Mesodermal cell (in vitro differentiated cells): ENCODE results near the gene CLK1.
A peak's percentile ranks its signal among the peaks of the same experiment; 100 is the strongest.
"Not testable (repeated sequence)": the region's sequence is repeated elsewhere in the genome, so short reads cannot be mapped to it uniquely, and the experiment has no call there.

Source experiments
- H3K27ac ChIP-seq: 2 replicates; pipeline ENCODE4 v1.7.0; 2013; ENCODE audit warnings: mild to moderate bottlenecking, low read depth, low read length, moderate library complexity; ENCODE audit not compliant: severe bottlenecking
- H3K36me3 ChIP-seq: 2 replicates; pipeline ENCODE4 v1.7.1; 2013; ENCODE audit warnings: mild to moderate bottlenecking, low read length, moderate library complexity; ENCODE audit not compliant: control insufficient read depth, insufficient read depth
- H3K4me1 ChIP-seq: one replicate; pipeline ENCODE4 v1.7.1; 2013; ENCODE audit warnings: mild to moderate bottlenecking, low read length; ENCODE audit not compliant: insufficient read depth, control insufficient read depth, poor library complexity, severe bottlenecking
- H3K4me3 ChIP-seq: 2 replicates; pipeline ENCODE4 v1.7.0; 2013; ENCODE audit warnings: low read length, control low read depth, mild to moderate bottlenecking; ENCODE audit not compliant: insufficient read depth, poor library complexity, severe bottlenecking; ENCODE audit errors: extremely low read depth
- H3K9me3 ChIP-seq: 2 replicates; pipeline ENCODE4 v1.7.1; 2013; ENCODE audit warnings: mild to moderate bottlenecking, low read length, moderate library complexity; ENCODE audit not compliant: control insufficient read depth
- WGBS, 2 experiments: methylation state at CpG; one replicate each; pipeline ENCODE4 v1.1.5; 2013; ENCODE audit warnings: missing lambda C conversion rate in 2 of 2; ENCODE audit not compliant: insufficient coverage in 2 of 2; 5-methylcytosine and 5-hydroxymethylcytosine counted together

The CLK1 gene

DNA sequence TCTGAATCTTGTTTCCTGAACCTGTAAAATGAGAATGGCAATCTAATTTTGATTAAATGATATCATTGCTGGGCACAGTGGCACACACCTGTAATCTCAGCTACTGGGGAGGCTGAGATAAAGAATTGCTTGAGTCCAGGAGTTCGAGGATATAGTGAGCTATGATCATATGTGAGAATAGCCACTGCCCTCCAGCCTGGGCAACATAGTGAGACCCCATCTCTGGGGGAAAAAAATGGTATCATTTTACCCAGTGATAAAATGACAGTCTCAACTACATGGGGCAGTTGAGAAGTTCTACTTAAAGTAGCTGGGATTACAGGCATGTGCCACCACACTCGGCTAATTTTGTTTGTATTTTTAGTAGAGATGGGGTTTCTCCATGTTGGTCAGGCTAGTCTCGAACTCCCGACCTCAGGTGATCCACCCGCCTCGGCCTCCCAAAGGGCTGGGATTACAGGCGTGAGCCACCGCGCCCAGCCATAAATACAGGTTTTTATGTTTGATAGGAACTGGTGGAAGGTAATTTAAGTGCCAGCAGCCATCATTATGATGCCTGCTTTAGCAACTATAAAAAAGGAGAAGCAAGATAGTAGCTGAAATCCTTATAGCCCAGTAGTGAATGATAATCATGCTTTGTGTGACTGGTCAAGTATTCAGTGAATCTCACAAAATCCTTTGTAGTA is 35.7 kb downstream of the CLK1 start:
- WGBS, 2 experiments, result 91 to 99% methylated on average over 8 to 9 of the region's 9 CpGs

DNA sequence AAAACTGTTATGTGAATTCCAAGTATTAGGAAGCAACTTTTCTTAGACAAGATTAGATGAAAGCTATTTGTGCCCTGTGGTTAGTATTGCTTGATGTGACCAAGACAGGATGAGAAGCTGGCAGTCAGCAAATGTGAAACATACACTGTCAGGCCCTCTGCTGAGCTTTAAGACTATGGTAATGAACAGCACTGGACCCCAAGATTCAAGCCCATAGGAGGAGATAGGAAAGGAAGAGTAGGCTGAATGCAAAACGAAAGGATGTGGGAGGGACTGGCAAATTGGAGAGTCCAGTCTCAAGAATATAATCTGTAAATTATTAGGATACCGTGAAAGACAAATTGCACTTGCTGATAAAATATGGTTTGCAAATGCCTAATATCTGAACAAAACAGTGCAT is 36.4 kb downstream of the CLK1 start:
- no peaks in the 10 kb centered on the region for H3K9me3 ChIP-seq
- H3K4me3 ChIP-seq, result no peak overlapping the region
- no peaks in the 10 kb centered on the region for H3K4me1 ChIP-seq
- H3K36me3 ChIP-seq, result peaks cover 14% of the 10 kb centered on the region
- WGBS, 2 experiments, result 88 to 100% methylated on average over 1 to 2 of the region's 2 CpGs
- no peak overlapping the region for H3K27ac ChIP-seq

More for the DNA sequence above, 35.7 kb downstream of the CLK1 start:
- Histone ChIP-seq H3K27ac (no peak overlapping the region), H3K4me3 (no peak overlapping the region), H3K9me3 (no peaks in the 10 kb centered on the region), H3K4me1 (no peaks in the 10 kb centered on the region), H3K36me3 (peaks cover 13% of the 10 kb centered on the region)

DNA sequence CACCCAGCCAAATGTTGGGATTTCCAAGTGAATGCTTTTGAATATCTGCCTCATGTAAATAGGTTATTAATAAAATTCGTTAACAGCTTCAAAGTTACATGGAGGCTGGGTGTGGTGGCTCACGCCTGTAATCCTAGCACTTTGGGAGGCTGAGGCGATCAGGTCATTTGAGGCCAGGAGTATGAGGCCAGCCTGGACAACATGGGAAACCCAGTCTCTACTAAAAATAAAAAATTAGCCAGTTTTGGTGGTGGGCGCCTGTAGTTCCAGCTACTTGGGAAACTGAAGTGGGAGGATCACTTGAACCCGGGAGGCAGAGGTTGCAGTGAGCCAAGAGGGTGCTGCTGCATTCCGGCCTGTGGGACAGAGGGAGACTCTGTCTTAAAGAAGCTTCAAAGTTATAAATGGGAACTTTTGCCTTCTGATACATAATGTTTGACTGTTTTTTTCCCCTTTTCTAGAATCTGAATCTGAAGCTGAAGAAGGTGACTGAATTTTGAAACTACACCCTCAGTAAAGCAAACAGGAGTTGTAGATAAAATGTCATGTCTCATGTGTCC is 42.7 kb downstream of the CLK1 start:
- 94% methylated on average over 4 to 6 of the region's 6 CpGs for WGBS, 2 experiments
- H3K27ac ChIP-seq, result no peak overlapping the region
- no peak overlapping the region for H3K4me3 ChIP-seq
- no peaks in the 10 kb centered on the region for H3K9me3 ChIP-seq
- H3K36me3 ChIP-seq, result peaks cover 67% of the 10 kb centered on the region
- H3K4me1 ChIP-seq, result peaks cover 7% of the 10 kb centered on the region

DNA sequence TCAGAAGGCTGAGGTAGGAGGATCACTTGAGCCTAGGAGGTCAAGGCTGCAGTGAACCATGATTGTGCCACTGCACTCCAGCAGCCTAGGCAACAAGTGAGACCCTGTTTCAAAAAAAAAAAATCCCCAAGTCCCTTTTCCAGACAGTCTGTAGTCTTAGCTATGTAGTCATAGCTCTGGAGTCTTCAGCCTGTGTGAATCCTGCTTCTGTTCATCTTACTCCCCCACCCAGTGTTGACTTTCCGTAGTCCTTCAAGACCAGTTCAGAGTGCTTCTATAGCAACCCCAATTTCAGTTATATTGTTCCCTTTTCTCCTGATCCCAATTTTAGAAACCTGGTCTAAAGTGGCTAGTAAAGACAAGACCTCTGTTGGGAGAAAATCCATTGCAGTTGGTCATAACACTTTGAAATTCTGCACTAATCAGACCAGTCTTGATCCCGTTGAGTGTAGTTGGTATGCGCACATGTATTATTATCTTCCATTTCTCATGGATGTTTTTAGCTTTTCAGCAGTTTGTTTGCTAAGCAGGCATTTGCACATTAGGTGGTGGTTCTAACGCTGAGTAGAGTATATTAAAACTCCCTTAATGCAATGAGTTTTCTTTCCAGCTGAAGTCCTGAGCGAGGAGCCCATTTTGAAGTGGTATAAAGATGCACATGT is 43.8 kb downstream of the CLK1 start:
- Histone ChIP-seq H3K27ac (no peak overlapping the region), H3K9me3 (no peaks in the 10 kb centered on the region), H3K4me3 (no peak overlapping the region), H3K36me3 (peaks cover 71% of the 10 kb centered on the region), H3K4me1 (peaks cover 7% of the 10 kb centered on the region)
- WGBS, 2 experiments, result 100% methylated on average over 2 of the region's 5 CpGs

DNA sequence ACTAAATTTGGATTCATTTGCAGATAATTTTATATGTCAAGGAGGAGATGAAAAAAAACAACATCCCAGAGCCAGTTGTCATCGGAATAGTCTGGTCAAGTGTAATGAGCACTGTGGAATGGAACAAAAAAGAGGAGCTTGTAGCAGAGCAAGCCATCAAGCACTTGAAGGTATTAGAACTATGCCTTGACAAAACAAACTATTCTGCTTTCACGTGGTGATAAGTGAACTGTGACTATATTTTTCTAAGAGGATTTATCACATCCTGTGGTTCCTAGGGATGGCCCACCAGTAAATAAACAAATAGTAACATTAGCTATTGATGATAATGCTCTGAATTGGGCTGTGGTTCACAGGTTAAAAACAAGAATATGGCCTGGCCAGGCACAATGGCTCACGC is 45.7 kb downstream of the CLK1 start:
- H3K4me1 ChIP-seq, result peaks cover 16% of the 10 kb centered on the region
- WGBS, 2 experiments, result 100% methylated on average over 1 of the region's 3 CpGs; no CpG with 5 or more reads in 1 of the 2 experiments
- not testable (repeated sequence) for H3K4me3 ChIP-seq, H3K9me3 ChIP-seq
- H3K27ac ChIP-seq, result peak overlapping the region; percentile 79
- H3K36me3 ChIP-seq, result peaks cover 79% of the 10 kb centered on the region

DNA sequence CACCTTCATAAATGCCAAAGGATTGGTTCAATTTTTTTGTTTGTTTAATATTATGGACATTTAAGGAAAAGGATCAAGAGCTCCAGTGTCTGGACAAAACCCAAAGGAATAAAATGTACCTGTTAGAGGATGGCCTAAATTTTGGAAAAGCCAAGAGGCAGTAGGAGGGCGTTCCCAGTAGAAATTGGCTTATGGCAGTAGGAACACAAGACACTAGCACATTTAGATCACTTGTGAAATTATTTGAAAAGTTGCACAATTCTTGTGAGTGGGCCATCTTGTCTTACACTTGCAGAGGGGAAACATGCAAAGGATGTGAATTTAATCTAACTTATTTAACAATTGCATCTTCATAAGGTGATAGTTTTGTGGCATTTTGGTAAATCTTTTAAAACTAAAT is 49.5 kb downstream of the CLK1 start:
- H3K36me3 ChIP-seq, result peaks cover 57% of the 10 kb centered on the region
- H3K4me3 ChIP-seq, result no peak overlapping the region
- H3K4me1 ChIP-seq, result peaks cover 25% of the 10 kb centered on the region
- no peak overlapping the region for H3K27ac ChIP-seq
- 100% methylated on average over 1 of the region's 1 CpG; no CpG with 5 or more reads in 1 of the 2 experiments for WGBS, 2 experiments
- no peaks in the 10 kb centered on the region for H3K9me3 ChIP-seq

DNA sequence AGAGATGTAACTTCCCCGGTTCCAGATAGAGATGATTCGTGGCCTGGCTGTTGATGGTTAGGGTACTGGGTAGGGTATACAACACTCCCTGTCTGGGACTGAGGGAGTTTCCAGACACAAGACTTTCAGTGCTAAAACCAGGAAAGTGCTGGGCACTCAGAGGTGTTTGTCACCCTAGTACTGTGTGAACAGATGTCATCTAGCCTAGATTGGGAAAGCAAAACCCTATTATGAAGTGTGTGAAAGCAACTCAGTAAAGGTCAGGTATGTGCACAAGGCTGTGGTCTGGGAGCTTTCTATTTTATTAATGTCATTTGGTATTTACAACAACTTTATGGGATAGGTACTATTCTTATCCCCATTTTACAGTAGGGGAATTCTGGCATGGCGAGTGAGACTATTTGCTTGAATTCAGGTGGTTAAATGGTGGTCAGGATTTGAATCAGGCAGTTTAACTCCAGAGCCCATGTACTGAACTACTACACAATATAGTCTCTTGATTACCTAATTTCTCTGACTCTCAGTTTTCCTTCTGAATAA is 50.1 kb downstream of the CLK1 start:
- WGBS, 2 experiments, result no CpG with 5 or more reads among the region's 3 CpGs
- Histone ChIP-seq H3K4me3 (no peak overlapping the region), H3K27ac (no peak overlapping the region), H3K36me3 (peaks cover 51% of the 10 kb centered on the region), H3K4me1 (peaks cover 25% of the 10 kb centered on the region), H3K9me3 (no peaks in the 10 kb centered on the region)

DNA sequence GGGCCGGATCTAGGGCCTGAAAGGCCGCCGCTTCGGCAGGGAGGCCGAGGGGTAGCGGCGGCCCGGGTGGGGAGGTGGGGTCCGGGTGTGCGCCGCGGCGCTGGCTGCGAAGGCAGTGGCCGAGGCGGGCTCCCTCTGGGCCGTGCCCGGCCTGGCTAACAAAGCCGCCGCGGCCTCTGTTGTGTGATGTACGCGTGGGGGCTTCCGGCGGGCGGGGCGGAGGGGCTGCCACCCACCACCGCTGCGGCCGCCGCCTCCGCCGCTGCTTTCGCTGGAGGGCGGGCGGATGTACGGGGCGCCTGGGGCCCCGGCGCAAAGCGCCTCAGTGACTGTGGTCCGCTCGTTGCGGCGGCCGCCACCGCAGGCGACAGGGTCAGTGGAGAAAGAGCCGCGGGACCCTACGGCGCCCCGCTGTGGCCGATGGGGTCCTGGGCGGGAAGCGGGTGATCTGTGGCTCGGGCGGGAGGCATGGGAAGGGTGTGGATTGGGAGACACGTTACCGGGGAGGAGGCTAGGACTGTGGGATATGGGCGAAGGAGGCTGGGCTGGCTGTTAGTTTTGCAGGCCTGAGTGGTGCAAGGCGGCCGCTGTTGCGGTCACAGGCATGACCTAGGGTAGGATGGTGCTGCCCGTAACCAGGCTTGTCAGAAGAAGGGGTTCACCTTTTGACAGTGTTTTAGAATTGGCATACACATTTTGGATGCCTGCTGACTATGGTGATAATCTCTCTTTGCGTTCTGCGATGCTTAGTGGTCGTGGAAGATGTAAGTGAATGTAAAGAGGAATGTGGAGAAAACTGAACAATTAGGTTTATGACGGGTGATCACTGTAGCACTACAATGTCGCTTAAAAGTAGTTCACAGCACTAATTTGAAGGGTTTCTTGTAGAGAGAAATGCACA is 52.1 kb downstream of the CLK1 start:
- Histone ChIP-seq H3K9me3 (no peaks in the 10 kb centered on the region), H3K4me1 (peaks cover 18% of the 10 kb centered on the region), H3K36me3 (peaks cover 32% of the 10 kb centered on the region), H3K4me3 (peak overlapping the region; percentile 85), H3K27ac (peak overlapping the region; percentile 99)
- 2 to 4% methylated on average over 34 to 46 of the region's 70 CpGs for WGBS, 2 experiments

DNA sequence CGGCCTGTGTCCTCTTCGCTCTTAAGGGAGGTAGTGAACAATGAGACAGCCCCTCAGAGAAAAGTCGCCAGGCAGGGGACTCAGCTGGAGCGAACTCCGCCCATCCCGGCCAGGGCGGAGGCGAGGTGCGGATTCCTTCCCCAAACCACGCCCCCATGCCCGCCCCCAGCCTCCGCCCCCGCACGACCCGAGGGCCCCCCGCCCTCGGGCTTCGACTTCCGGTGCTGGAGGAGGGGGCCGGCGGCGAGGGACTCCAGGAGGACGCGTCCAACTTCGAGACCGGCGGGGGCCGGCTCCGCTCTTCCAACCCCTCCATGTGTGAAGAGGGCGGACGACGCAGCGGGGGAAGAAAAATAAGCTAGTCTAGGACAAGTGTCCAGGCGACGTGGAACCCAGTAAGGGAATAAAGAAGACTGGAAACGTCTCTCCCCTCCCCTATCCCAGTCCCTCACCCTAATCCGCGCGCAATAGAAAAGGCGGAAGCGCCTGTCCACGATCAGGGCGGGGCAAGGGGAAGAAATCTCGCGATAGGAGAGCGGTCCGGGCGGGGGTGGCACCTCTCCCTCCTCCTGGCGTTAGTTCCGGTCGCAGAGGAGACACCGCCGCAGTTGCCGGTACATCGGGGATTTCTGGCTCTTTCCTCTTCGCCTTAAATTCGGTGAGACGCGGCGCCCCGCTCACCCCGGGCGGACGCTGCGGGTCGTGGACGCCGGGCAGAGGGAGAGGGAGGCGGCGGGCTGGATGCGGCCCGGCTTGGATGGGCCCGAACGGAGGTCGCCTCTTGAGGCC is 52.9 kb downstream of the CLK1 start, which contains the start of gene BZW1:
Gene BZW1 (plus strand): TSS at position 578 of the 789 bp plus-strand sequence. CDS start 1,308 bp downstream, outside the sequence.
- peaks cover 18% of the 10 kb centered on the region for H3K4me1 ChIP-seq
- WGBS, 2 experiments, result 1% methylated on average over 33 of the region's 75 CpGs
- peak within 1 kb of the TSS; percentile 99 for H3K27ac ChIP-seq
- H3K4me3 ChIP-seq, result peak within 1 kb of the TSS; percentile 85
- no peaks in the 10 kb centered on the region for H3K9me3 ChIP-seq
- peaks cover 23% of the 10 kb centered on the region for H3K36me3 ChIP-seq
